Peyer's patch (tissue), 4 donors: ENCODE data around the gene ELMO1.

ENCODE experiments used
- POLR2A ChIP-seq, 2 donors: fragments of 450-650 bp; IDR thresholded peaks; one replicate each; pipeline ENCODE4 v1.5.1; 2017; ENCODE audit warnings: antibody characterized with exemption in 2 of 2, mild to moderate bottlenecking in 2 of 2, moderate library complexity in 2 of 2
- TF ChIP-seq, protein P1 (sequence below), 6 experiments: fragments of 450-650 bp in 4 of 6; fragments of 200-600 bp in 2 of 6; sonication (generic) in 1 of 6; IDR thresholded peaks; one replicate each; pipeline ENCODE4 v1.5.1; 2017 to 2019; ENCODE audit warnings: antibody characterized with exemption in 6 of 6, mild to moderate bottlenecking in 3 of 6, moderate library complexity in 1 of 6

- TF ChIP-seq, protein P1, sequence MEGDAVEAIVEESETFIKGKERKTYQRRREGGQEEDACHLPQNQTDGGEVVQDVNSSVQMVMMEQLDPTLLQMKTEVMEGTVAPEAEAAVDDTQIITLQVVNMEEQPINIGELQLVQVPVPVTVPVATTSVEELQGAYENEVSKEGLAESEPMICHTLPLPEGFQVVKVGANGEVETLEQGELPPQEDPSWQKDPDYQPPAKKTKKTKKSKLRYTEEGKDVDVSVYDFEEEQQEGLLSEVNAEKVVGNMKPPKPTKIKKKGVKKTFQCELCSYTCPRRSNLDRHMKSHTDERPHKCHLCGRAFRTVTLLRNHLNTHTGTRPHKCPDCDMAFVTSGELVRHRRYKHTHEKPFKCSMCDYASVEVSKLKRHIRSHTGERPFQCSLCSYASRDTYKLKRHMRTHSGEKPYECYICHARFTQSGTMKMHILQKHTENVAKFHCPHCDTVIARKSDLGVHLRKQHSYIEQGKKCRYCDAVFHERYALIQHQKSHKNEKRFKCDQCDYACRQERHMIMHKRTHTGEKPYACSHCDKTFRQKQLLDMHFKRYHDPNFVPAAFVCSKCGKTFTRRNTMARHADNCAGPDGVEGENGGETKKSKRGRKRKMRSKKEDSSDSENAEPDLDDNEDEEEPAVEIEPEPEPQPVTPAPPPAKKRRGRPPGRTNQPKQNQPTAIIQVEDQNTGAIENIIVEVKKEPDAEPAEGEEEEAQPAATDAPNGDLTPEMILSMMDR (IDR thresholded peaks at IDR 0.05): no peak
- no peak for TF ChIP-seq POLR2A (IDR thresholded peaks at IDR 0.05)
These were observed 252.0 kb downstream of the ELMO1 start for GRCh38 chr7:37196676-37197075.
